GM23248 (cell line): ENCODE measurements around the gene ANKFN1. TPM values are rescaled to one million over a fixed set of nuclear protein-coding genes. Genes with fewer than 3 reads are reported as not detected.

Experiments used
- DNase-seq: peaks from one replicate; pipeline ENCODE4 v3.0.0-alpha.2; 2015
- H2AFZ ChIP-seq: fragments of 200-600 bp; sonication (generic); 2 replicates; pipeline ENCODE4 v1.6.1; 2016; ENCODE audit warnings: antibody characterized with exemption
- H3F3A ChIP-seq: fragments of 200-600 bp; sonication (generic); 2 replicates; pipeline ENCODE4 v1.6.1; 2016; ENCODE audit warnings: mild to moderate bottlenecking, antibody characterized with exemption, mixed run types; ENCODE audit not compliant: insufficient read depth
- H3K27ac ChIP-seq: fragments of 200-600 bp; sonication (generic); 2 replicates; pipeline ENCODE4 v1.5.1; 2016; ENCODE audit warnings: mild to moderate bottlenecking
- H3K27me3 ChIP-seq: fragments of 200-600 bp; sonication (generic); replicated peaks from 2 replicates; pipeline ENCODE4 v1.6.1; 2016; ENCODE audit warnings: mild to moderate bottlenecking; ENCODE audit not compliant: insufficient read depth
- H3K36me3 ChIP-seq: fragments of 200-600 bp; sonication (generic); 2 replicates; pipeline ENCODE4 v1.6.1; 2016; ENCODE audit warnings: low read depth, mild to moderate bottlenecking
- H3K4me1 ChIP-seq: fragments of 200-600 bp; sonication (generic); 2 replicates; pipeline ENCODE4 v1.6.1; 2016; ENCODE audit warnings: mild to moderate bottlenecking; ENCODE audit not compliant: insufficient read depth
- H3K4me2 ChIP-seq: fragments of 200-600 bp; sonication (generic); one replicate; pipeline ENCODE4 v1.6.1; 2016; ENCODE audit warnings: mild to moderate bottlenecking; ENCODE audit not compliant: unreplicated experiment
- H3K4me3 ChIP-seq: fragments of 200-600 bp; sonication (generic); 2 replicates; pipeline ENCODE4 v1.5.1; 2016; ENCODE audit warnings: mild to moderate bottlenecking
- H3K79me2 ChIP-seq: fragments of 200-600 bp; sonication (generic); 2 replicates; pipeline ENCODE4 v1.6.1; 2016; ENCODE audit warnings: mild to moderate bottlenecking; ENCODE audit not compliant: insufficient read depth
- H3K9ac ChIP-seq: fragments of 200-600 bp; sonication (generic); 2 replicates; pipeline ENCODE4 v1.6.1; 2016; ENCODE audit warnings: mild to moderate bottlenecking
- H3K9me2 ChIP-seq: fragments of 200-600 bp; sonication (generic); 2 replicates; pipeline ENCODE4 v1.6.1; 2016; ENCODE audit warnings: mixed run types, mild to moderate bottlenecking, moderate library complexity; ENCODE audit not compliant: insufficient read depth
- H3K9me3 ChIP-seq: fragments of 200-600 bp; sonication (generic); one replicate; pipeline ENCODE4 v1.6.1; 2017; ENCODE audit warnings: low read depth
- H4K20me1 ChIP-seq: fragments of 200-600 bp; sonication (generic); 2 replicates; pipeline ENCODE4 v1.6.0; 2016; ENCODE audit not compliant: insufficient read depth
- EZH2 ChIP-seq: fragments of 200-600 bp; sonication (generic); IDR thresholded peaks from 2 replicates; pipeline ENCODE4 v1.6.1; 2018; ENCODE audit warnings: antibody characterized with exemption, mild to moderate bottlenecking; ENCODE audit not compliant: insufficient read depth, poor library complexity, severe bottlenecking
- EZH2phosphoT487 ChIP-seq: fragments of 200-600 bp; sonication (generic); IDR thresholded peaks from 2 replicates; pipeline ENCODE4 v1.6.1; 2018; ENCODE audit warnings: antibody characterized with exemption, moderate library complexity, mild to moderate bottlenecking, low read depth; ENCODE audit not compliant: insufficient read depth
- WGBS, 2 experiments: methylation state at CpG; one replicate each; pipeline ENCODE4 v1.1.6; 2015 to 2017; ENCODE audit warnings: low lambda C conversion rate in 2 of 2, low coverage in 1 of 2; ENCODE audit errors: missing lambda C conversion rate in 2 of 2; 5-methylcytosine and 5-hydroxymethylcytosine counted together
- in situ Hi-C: fragments of 300-500 bp; cut with MboI; formaldehyde crosslinking; loops from 2 replicates; pipeline ENCODE4 v1.15.0; 2020
- polyA plus RNA-seq: library from polyadenylated mRNA; unstranded; fragments of >200 nt; fragmentation: Nextera tagmentation; extraction: Ambion mirVana; gene quantifications from 2 replicates; pipeline ENCODE4 v1.2.1, GENCODE V29; 2016
- total RNA-seq: library from RNA; depleted of rRNA; stranded (reverse); fragments of >200 nt; shearing (Covaris generic); gene quantifications from 2 replicates; pipeline ENCODE4 v1.2.3, GENCODE V29; 2014

ANKFN1 gene
- total and polyA plus RNA-seq, 2 experiments from 2014 or later, result 0.54 to 0.64 TPM

DNA sequence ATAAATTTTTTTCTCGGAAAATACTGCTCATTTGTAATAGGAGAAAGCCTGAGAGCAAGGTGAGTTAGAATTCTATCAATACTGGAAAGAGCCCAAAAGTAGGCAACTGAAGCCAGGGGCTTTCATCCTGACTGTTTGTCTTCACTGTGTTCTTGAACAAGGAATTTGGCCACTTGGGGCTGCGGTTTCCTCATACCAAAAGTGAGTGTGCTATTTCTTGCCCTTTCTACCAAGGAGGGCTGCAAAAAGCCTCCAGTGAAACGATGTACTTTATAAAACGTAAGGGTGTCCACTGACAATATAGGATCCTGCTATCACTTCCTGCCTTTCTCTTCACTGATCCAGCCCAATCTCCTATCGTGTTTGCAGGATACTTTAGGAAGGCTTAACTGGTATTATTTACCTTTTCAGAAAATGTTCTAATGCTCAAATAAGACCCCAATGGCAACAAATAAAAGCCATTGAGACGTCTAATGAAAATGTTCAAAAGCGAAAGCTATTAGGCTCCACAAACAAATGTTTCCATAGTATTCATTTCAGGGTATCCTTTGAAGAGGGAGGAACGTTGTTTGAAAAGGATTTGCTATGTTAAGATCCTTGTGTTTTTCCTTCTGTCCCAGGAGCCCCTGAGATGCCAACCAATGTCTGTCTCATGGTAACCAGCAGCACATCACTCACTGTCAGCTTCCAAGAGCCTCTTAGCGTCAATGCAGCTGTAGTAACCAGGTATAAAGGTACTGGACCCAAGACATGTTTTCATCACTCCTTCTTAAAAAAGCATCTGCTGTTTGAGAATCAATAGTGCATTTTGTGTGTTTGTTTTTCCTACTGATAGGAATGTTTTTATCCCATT lies 220.9 kb downstream of the ANKFN1 start:
- no peaks in the 10 kb centered on the region for H3K9me3 ChIP-seq
- no peaks in the 10 kb centered on the region for H3K4me1 ChIP-seq
- DNase-seq, result no peak
- H3K9me2 ChIP-seq, result no peaks in the 10 kb centered on the region
- H3K79me2 ChIP-seq, result no peaks in the 10 kb centered on the region
- H3K4me2 ChIP-seq, result no peak overlapping the region
- no peaks in the 10 kb centered on the region for H3K27me3 ChIP-seq
- H3K4me3 ChIP-seq, result no peak overlapping the region
- in situ Hi-C loops, result no loop called here
- no peaks in the 10 kb centered on the region for H4K20me1 ChIP-seq
- H3F3A ChIP-seq, result no peaks in the 10 kb centered on the region
- TF ChIP-seq EZH2phosphoT487, result no peak
- no peak overlapping the region for H3K27ac ChIP-seq
- no peak overlapping the region for H3K9ac ChIP-seq
- WGBS, 2 experiments, result 49 to 54% methylated on average over 9 of the region's 9 CpGs
- no peak overlapping the region for H2AFZ ChIP-seq
- H3K36me3 ChIP-seq, result no peaks in the 10 kb centered on the region

DNA sequence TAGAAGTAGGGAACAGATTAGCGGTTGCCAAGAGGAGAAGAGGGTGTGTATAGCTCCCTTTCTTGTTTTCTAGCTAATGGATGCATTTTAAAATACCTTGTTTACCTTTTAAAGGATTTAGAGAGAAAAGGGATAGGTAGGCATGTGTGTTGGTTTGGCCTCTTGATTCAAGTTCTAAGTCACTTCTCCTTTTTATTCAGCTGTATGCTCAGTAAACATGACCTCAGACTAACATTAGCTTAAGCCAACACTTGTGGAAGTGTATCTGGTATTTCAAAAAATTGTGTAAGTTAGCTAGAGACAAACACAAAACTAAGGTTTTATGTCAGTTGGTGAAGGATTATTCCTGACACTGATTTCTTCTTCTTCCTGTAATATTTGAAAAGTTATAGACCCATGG lies 236.1 kb downstream of the ANKFN1 start:
- H3K27ac ChIP-seq, result no peak overlapping the region
- in situ Hi-C loops, result no loop called here

GRCh38 chr17:56392321-56392720 lies 239.0 kb downstream of the ANKFN1 start:
- H3K4me2 ChIP-seq, result no peak overlapping the region
- 34 to 43% methylated on average over 4 of the region's 4 CpGs for WGBS, 2 experiments
- H3K9ac ChIP-seq, result no peak overlapping the region
- no peaks in the 10 kb centered on the region for H4K20me1 ChIP-seq
- H3K27ac ChIP-seq, result no peak overlapping the region
- TF ChIP-seq EZH2 (no peak), EZH2phosphoT487 (no peak)
- H3K9me3 ChIP-seq, result no peaks in the 10 kb centered on the region
- no peaks in the 10 kb centered on the region for H3K27me3 ChIP-seq
- no peak for DNase-seq
- no peak overlapping the region for H3K4me3 ChIP-seq
- H3K79me2 ChIP-seq, result no peaks in the 10 kb centered on the region
- no peaks in the 10 kb centered on the region for H3K9me2 ChIP-seq
- H3K36me3 ChIP-seq, result no peaks in the 10 kb centered on the region
- no peaks in the 10 kb centered on the region for H3K4me1 ChIP-seq
- H3F3A ChIP-seq, result no peaks in the 10 kb centered on the region
- H2AFZ ChIP-seq, result no peak overlapping the region
- in situ Hi-C loops, result no loop called here

More for the DNA sequence above, 236.1 kb downstream of the ANKFN1 start:
- H2AFZ ChIP-seq, result no peak overlapping the region
- no peak overlapping the region for H3K4me2 ChIP-seq
- WGBS, 2 experiments, result 60 to 77% methylated on average over 1 of the region's 1 CpG
- no peak overlapping the region for H3K4me3 ChIP-seq
- no peak overlapping the region for H3K9ac ChIP-seq
- H4K20me1 ChIP-seq, result no peaks in the 10 kb centered on the region
- DNase-seq, result no peak
- no peak for TF ChIP-seq EZH2
- TF ChIP-seq EZH2phosphoT487, result no peak
- H3K4me1 ChIP-seq, result no peaks in the 10 kb centered on the region
- no peaks in the 10 kb centered on the region for H3F3A ChIP-seq
- H3K9me2 ChIP-seq, result no peaks in the 10 kb centered on the region
- H3K79me2 ChIP-seq, result no peaks in the 10 kb centered on the region
- no peaks in the 10 kb centered on the region for H3K9me3 ChIP-seq
- H3K36me3 ChIP-seq, result no peaks in the 10 kb centered on the region
- no peaks in the 10 kb centered on the region for H3K27me3 ChIP-seq

- H3K79me2 ChIP-seq, result no peaks in the 10 kb centered on the region
- no peaks in the 10 kb centered on the region for H4K20me1 ChIP-seq
- TF ChIP-seq EZH2phosphoT487 (no peak), EZH2 (no peak)
- no peaks in the 10 kb centered on the region for H3K36me3 ChIP-seq
- in situ Hi-C loops, result no loop called here
- H2AFZ ChIP-seq, result no peak overlapping the region
- no peaks in the 10 kb centered on the region for H3K9me3 ChIP-seq
- no peak for DNase-seq
- H3K27me3 ChIP-seq, result no peaks in the 10 kb centered on the region
- H3K9me2 ChIP-seq, result no peaks in the 10 kb centered on the region
- no peak overlapping the region for H3K9ac ChIP-seq
- no peaks in the 10 kb centered on the region for H3K4me1 ChIP-seq
- no peaks in the 10 kb centered on the region for H3F3A ChIP-seq
- no peak overlapping the region for H3K4me3 ChIP-seq
- H3K27ac ChIP-seq, result no peak overlapping the region
- no peak overlapping the region for H3K4me2 ChIP-seq
Observed at GRCh38 chr17:56393156-56393555, 239.9 kb downstream of the ANKFN1 start.

GRCh38 chr17:56395787-56396186 lies 242.5 kb downstream of the ANKFN1 start:
- Histone ChIP-seq H3K27me3 (no peaks in the 10 kb centered on the region), H3K9me2 (no peaks in the 10 kb centered on the region), H2AFZ (no peak overlapping the region), H3F3A (no peaks in the 10 kb centered on the region), H3K27ac (no peak overlapping the region), H3K4me1 (no peaks in the 10 kb centered on the region), H3K4me2 (no peak overlapping the region), H3K9ac (no peak overlapping the region), H3K4me3 (no peak overlapping the region), H3K9me3 (no peaks in the 10 kb centered on the region), H3K79me2 (no peaks in the 10 kb centered on the region), H4K20me1 (no peaks in the 10 kb centered on the region), H3K36me3 (no peaks in the 10 kb centered on the region)
- WGBS, 2 experiments, result 10 to 13% methylated on average over 5 of the region's 5 CpGs
- DNase-seq, result peak; percentile 16
- in situ Hi-C loops, result no loop called here
- TF ChIP-seq EZH2 (no peak), EZH2phosphoT487 (no peak)
